Thymus (tissue), 11 donors: ENCODE data around the gene CD209. TPM values are rescaled to one million over a fixed set of nuclear protein-coding genes. Genes with fewer than 3 reads are reported as not detected.

Source experiments
- DNase-seq, 9 donors: peaks; one replicate each; pipeline ENCODE4 v3.0.0-alpha.2; 2013; ENCODE audit warnings: low spot score in 9 of 9, low read depth in 6 of 9, missing footprints in 1 of 9
- H3K27ac ChIP-seq, 2 donors: one replicate each; pipeline ENCODE4 v1.5.1; 2013; ENCODE audit warnings: control low read depth in 1 of 2, low read depth in 1 of 2, low read length in 1 of 2, mild to moderate bottlenecking in 1 of 2, moderate library complexity in 1 of 2
- H3K27me3 ChIP-seq, 2 donors: one replicate each; pipeline ENCODE4 v1.5.1; 2013; ENCODE audit warnings: low read length in 1 of 2; ENCODE audit not compliant: control insufficient read depth in 2 of 2, insufficient read depth in 1 of 2
- H3K36me3 ChIP-seq, 2 donors: one replicate each; pipeline ENCODE4 v1.5.1; 2013; ENCODE audit warnings: low read length in 1 of 2, mild to moderate bottlenecking in 1 of 2, moderate library complexity in 1 of 2; ENCODE audit not compliant: control insufficient read depth in 2 of 2, insufficient read depth in 2 of 2
- H3K4me1 ChIP-seq, 2 donors: one replicate each; pipeline ENCODE4 v1.5.1; 2013; ENCODE audit warnings: low read length in 2 of 2; ENCODE audit not compliant: control insufficient read depth in 2 of 2, insufficient read depth in 2 of 2
- H3K4me3 ChIP-seq, 2 donors: one replicate each; pipeline ENCODE4 v1.5.1; 2013; ENCODE audit warnings: low read length in 2 of 2, control low read depth in 1 of 2, mild to moderate bottlenecking in 1 of 2
- H3K9me3 ChIP-seq, 2 donors: one replicate each; pipeline ENCODE4 v1.5.1; 2013; ENCODE audit warnings: low read length in 1 of 2, mild to moderate bottlenecking in 1 of 2; ENCODE audit not compliant: control insufficient read depth in 2 of 2, insufficient read depth in 1 of 2
- WGBS: extraction: QIAGEN DNeasy Blood & Tissue Kit; methylation state at CpG from one replicate; pipeline ENCODE4 v1.1.7; 2013; 5-methylcytosine and 5-hydroxymethylcytosine counted together
- polyA plus RNA-seq: library from polyadenylated mRNA; stranded (reverse); fragments of 200-250 nt; gene quantifications from one replicate; pipeline ENCODE4 v1.2.3, GENCODE V29; 2013
- total RNA-seq: library from RNA; stranded (reverse); fragments of 120-200 nt; gene quantifications from one replicate; pipeline ENCODE4 v1.2.4, GENCODE V29; 2013
- donor health status: healthy.

CD209 gene
- total and polyA plus RNA-seq, 2 donors: 3.4 to 8.5 TPM

DNA sequence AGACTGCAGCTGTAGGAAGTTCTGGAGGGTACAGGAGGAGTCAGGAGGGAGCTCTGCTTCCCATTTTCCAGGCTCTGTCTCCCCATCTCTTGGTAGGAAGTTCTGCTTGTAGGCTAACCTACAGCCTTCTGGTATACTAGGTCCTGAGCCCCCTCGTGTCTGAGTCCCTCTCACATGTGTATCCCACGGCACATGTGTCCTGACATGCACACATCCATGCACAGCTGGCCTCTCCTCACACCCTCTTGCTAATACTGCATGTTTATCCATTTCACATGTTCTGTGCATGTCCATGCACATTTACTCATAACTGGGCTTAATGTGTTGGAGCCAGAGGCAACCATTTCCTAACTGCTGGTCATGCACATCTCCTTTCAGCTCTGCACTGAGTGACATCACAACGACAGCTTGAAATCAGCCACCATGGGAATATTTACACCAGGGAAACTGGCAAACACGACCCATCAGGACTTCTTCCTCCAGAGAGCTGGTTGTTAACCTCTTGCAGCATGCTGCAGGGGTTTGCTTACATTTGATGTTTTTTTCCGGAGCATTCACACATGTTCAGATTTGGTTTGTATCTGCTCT is 3.0 kb downstream of the CD209 start:
- Histone ChIP-seq H3K9me3 (no peaks in the 10 kb centered on the region), H3K4me3 (no peak overlapping the region), H3K4me1 (no peaks in the 10 kb centered on the region), H3K27ac (no peak overlapping the region), H3K27me3 (peaks cover 0 to 2% of the 10 kb centered on the region in 2 donors), H3K36me3 (no peaks in the 10 kb centered on the region)
- WGBS: 84% methylated on average over 5 of the region's 5 CpGs
- no peak for DNase-seq

DNA sequence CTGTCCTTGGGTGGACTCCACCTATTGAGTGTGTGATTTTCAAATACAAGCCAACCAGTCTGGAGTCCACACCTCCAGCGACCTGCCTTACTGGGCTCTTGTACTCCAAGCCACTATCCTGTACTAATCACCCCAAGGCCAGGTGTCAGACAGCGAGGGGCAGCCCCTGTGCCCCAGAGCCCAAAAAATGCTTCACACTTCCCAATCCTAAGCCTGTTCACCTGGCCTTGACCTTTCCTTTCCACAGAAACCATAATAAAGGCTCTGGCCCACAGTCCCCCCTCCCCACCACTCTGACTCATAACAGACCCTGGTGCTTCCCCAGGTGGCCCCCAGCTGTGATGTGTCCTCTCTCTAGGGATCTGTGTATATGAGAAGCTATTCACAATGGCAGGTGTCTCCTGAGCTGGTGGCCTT is 3.9 kb downstream of the CD209 start:
- Histone ChIP-seq H3K27ac (no peak overlapping the region), H3K4me1 (no peaks in the 10 kb centered on the region), H3K4me3 (no peak overlapping the region), H3K36me3 (no peaks in the 10 kb centered on the region), H3K9me3 (no peaks in the 10 kb centered on the region), H3K27me3 (peaks cover 0 to 2% of the 10 kb centered on the region in 2 donors)
- WGBS: 77% methylated on average over 2 of the region's 2 CpGs
- DNase-seq: no peak

DNA sequence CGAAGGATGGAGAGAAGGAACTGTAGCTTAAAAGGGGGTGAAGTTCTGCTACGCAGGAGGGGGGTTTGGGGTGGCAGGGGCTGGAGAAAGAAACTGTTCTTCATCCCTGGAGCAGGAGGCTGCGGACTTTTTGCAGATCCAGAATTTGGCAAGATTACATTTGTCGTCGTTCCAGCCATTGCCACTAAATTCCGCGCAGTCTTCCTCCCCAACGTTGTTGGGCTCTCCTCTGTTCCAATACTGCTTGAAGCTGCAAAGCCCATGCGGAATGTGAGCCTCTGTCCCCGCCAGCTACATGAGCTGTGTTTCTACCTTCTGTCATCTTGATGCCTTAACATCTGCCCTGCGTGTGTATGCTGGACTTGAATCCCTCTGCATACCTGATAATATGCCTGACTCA is 4.3 kb downstream of the CD209 start:
- 88% methylated on average over 11 of the region's 11 CpGs for WGBS
- DNase-seq: no peak
- no peaks in the 10 kb centered on the region for H3K36me3 ChIP-seq
- H3K4me3 ChIP-seq: no peak overlapping the region
- H3K9me3 ChIP-seq: no peaks in the 10 kb centered on the region
- H3K27me3 ChIP-seq: peaks cover 0 to 2% of the 10 kb centered on the region in 2 donors
- no peaks in the 10 kb centered on the region for H3K4me1 ChIP-seq
- no peak overlapping the region for H3K27ac ChIP-seq

DNA sequence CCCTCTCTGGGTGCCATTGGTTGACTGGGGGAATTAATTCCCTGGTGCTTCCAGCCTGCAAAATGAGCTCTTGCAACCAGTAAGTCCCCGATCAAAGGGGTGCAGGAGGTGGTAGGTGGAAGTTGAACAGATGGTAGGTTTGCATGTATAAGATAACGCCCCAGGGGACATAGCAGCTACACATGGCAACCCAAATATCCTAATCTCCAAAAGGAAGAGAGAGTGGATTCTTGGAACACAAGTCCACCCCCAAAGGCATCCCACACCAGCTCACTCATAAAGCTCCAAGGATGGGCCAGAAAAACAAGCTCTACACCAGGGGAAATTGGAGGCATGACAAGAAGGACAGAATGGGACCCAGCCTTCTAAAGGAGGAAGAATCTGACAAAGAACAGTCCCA is 4.8 kb downstream of the CD209 start:
- Histone ChIP-seq H3K9me3 (no peaks in the 10 kb centered on the region), H3K4me1 (no peaks in the 10 kb centered on the region), H3K4me3 (no peak overlapping the region), H3K27me3 (peaks cover 0 to 2% of the 10 kb centered on the region in 2 donors), H3K36me3 (no peaks in the 10 kb centered on the region), H3K27ac (no peak overlapping the region)
- DNase-seq: no peak
- 82% methylated on average over 2 of the region's 2 CpGs for WGBS

DNA sequence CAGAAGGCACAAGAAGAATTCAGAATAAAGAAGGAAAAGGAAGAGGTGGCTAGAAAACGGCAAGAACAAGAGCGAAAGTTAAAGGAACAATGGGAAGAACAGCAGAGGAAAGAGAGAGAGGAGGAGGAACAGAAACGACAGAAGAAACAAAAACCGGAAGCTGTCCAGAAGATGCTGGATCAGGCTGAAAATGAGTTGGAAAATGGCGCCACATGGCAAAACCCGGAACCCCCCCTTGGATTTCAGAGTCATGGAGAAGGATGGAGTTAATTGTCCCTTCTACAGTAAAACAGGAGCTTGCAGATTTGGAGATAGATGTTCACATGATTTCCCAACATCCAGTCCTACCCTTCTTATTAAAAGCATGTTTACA is 6.7 kb downstream of the CD209 start:
- Histone ChIP-seq H3K4me3 (no peak overlapping the region), H3K27ac (no peak overlapping the region)
- no peak for DNase-seq

DNA sequence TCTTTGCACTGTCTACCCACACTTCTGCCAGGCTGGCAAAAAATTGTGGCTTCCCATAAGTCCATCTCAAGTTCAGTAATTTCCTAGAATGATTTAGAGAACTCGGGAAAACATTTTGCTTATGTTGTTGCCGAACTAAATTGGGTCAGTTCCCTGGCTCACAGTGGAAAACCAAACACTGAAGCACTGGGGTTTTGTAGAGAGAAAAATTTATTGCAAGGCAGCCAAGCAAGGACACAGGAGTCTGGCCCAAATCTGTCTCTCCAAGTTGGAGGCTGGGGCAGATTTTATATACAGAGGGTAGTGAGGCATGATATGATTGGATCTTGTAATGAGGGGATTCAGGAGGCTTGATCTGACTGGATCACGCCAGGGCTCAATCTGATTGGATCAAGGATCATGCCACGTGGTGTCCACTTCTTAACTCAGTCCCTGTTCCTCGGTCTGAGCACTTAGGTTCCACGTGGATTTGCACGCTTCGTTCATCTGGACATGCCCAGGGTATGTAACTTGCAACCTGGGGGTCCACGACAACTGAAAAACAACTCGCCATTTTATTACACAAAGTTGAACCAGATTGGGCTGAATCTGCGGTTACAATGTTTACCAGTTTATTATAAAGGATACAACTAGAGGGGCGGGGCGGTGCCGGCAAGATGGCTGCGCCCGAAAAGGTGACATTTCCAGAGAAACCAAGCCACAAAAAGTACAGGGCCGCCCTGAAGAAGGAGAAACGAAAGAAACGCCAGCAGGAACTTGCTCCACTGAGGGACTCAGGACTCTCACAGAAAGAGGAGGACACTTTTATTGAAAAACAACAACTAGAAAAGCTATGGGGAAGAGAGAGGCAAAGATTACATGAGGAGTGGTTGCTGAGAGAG is 7.3 kb downstream of the CD209 start:
- peaks cover 0 to 4% of the 10 kb centered on the region in 2 donors for H3K27me3 ChIP-seq
- WGBS: 91% methylated on average over 19 of the region's 19 CpGs
- H3K36me3 ChIP-seq: no peaks in the 10 kb centered on the region
- no peak overlapping the region for H3K4me3 ChIP-seq
- H3K4me1 ChIP-seq: no peaks in the 10 kb centered on the region
- H3K27ac ChIP-seq: no peak overlapping the region
- DNase-seq: no peak
- H3K9me3 ChIP-seq: no peaks in the 10 kb centered on the region

More for the DNA sequence above, 6.7 kb downstream of the CD209 start:
- Histone ChIP-seq H3K4me1 (no peaks in the 10 kb centered on the region), H3K36me3 (no peaks in the 10 kb centered on the region), H3K9me3 (no peaks in the 10 kb centered on the region), H3K27me3 (peaks cover 0 to 4% of the 10 kb centered on the region in 2 donors)
- WGBS: 83% methylated on average over 6 of the region's 6 CpGs

DNA sequence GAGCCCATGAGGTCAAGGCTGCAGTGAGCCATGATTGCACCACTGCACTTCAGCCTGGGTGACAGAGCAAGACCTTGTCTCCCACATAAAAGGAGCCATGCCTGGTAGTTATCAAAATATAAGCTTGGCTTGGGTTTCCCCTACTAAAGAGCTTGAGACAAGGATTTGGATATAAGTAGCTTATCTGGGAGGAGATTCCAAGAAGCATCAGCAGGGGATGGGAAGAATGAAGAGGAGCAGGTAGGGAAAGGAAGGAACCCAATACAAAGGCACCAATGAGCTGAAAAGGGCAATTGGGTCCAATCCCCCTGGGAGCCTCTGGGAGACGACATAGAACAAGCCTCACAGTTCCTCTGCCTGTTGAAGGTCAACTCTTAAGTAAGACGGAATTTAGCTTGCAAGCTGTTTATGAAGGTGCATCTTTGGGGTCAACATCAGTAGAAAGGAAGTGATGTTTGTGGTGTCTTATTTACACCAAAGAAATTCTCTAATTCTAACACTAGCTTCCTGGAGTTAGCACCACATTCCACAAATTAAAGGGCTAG is 8.1 kb downstream of the CD209 start:
- DNase-seq: no peak
- no peaks in the 10 kb centered on the region for H3K4me1 ChIP-seq
- no peak overlapping the region for H3K27ac ChIP-seq
- H3K36me3 ChIP-seq: no peaks in the 10 kb centered on the region
- no peaks in the 10 kb centered on the region for H3K9me3 ChIP-seq
- 77% methylated on average over 2 of the region's 2 CpGs for WGBS
- H3K27me3 ChIP-seq: peaks cover 0 to 9% of the 10 kb centered on the region in 2 donors
- H3K4me3 ChIP-seq: no peak overlapping the region

DNA sequence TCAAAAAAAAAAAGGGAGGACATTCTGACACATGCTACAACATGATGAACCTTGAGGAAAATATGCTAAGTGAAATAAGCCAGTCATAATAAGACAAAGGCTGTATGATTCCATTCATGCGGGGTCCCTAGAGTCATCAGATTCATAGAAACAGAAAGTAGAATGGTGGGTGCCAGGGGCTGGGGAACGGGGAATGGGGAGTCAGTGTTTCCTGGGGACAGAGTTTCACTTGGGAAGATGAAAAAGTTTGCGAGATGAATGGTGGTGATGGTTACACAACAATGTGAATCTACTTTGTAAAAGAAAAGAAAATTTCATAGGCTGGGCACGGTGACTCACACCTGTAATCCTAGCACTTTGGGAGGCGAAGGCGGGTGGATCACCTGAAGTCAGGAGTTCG is 9.3 kb downstream of the CD209 start:
- 87% methylated on average over 7 of the region's 7 CpGs for WGBS
- Histone ChIP-seq H3K4me1 (no peaks in the 10 kb centered on the region), H3K27me3 (peaks cover 0 to 15% of the 10 kb centered on the region in 2 donors), H3K9me3 (no peaks in the 10 kb centered on the region), H3K27ac (no peak overlapping the region), H3K4me3 (no peak overlapping the region), H3K36me3 (no peaks in the 10 kb centered on the region)
- no peak for DNase-seq

DNA sequence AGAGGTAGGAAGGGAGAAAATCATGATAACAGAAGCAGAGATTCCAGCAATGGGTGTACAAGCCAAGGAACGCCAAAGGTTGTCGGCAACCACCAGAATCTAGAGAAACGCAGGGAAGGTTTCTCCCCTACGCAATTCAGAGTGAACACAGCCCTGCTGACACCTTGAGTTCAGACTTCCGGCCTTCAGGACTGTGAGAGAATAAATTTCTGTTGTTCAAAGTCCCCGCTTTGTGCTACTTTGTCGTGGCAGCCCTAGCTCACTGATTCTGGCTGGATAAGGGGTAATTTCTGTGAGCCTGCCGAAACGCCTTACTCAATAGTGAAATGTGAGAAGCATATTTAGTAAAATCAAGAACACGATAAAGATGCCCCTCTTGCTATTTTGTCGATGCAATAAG is 10.1 kb downstream of the CD209 start:
- peaks cover 0 to 19% of the 10 kb centered on the region in 2 donors for H3K27me3 ChIP-seq
- H3K9me3 ChIP-seq: no peaks in the 10 kb centered on the region
- no peak for DNase-seq
- H3K4me3 ChIP-seq: no peak overlapping the region
- no peak overlapping the region for H3K27ac ChIP-seq
- H3K36me3 ChIP-seq: no peaks in the 10 kb centered on the region
- 93% methylated on average over 11 of the region's 11 CpGs for WGBS
- no peaks in the 10 kb centered on the region for H3K4me1 ChIP-seq
